ENCODE data around the gene GTF2IRD2. TPM values are rescaled to one million over a fixed set of nuclear protein-coding genes. Genes with fewer than 3 reads are reported as not detected.
"Not testable (repeated sequence)": the region's sequence is repeated elsewhere in the genome, so short reads cannot be mapped to it uniquely, and the experiment has no call there.

Gene GTF2IRD2
- total RNA-seq, 1 experiment from 2014 or later, result 18.3 TPM

DNA sequence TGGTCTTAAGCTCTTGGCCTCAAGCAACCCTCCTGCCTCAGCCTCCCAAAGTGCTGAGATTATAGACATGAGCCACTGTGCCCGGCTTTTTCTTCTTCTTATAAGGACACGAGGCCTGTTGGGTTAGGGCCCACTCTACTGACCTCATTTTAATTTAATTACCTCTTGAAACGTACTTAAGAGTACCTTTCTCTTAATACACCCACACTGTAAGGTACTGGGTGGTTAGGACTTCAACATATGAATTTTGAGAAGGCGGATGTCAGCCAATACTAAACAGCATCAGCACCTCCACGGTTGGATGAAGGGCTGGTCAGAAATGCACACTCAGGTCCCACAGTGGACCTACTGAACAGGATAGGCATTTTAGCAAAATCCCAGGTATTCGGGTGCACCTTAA is 69.7 kb downstream of the GTF2IRD2 start:
- H3K4me3 ChIP-seq; intact Hi-C loops (cut with micrococcal nuclease; ENCODE audit: unreplicated experiment); CTCF ChIA-PET; H3K4me1 ChIP-seq (replicated peaks; ENCODE audit: insufficient read depth); H3K36me3 ChIP-seq (ENCODE audit: low read depth); H4K20me1 ChIP-seq (ENCODE audit: insufficient read depth); H3K9me3 ChIP-seq (ENCODE audit: insufficient read depth, low read depth); H2AFZ ChIP-seq; H3K4me2 ChIP-seq; H3K27me3 ChIP-seq (ENCODE audit: insufficient read depth, low read depth); H3K9me2 ChIP-seq (ENCODE audit: insufficient read depth); H3F3A ChIP-seq (ENCODE audit: insufficient read depth, low read depth); BruUV-seq (replicated peaks); H3K79me2 ChIP-seq (ENCODE audit: low read depth); H3K27ac ChIP-seq; DNase-seq: not testable (repeated sequence)
- POLR2A ChIA-PET (ENCODE audit: unreplicated experiment), result interaction anchor here (0.6 kb wide), 1 partner anchor 220 kb away, joined by 3 read pairs; no protein-coding TSS in a partner anchor

DNA sequence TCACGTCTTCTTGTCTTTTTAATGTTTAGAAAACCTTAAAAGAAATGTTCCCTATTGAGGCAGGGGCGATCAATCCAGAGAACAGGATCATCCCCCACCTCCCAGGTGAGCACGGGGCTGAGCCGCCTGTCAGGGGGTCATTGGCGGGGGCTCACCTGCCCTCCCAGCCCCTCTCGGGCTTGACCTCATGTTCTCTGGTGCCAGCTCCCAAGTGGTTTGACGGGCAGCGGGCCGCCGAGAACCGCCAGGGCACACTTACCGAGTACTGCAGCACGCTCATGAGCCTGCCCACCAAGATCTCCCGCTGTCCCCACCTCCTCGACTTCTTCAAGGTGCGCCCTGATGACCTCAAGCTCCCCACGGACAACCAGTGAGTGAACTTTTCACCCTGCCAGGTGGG is 72.4 kb downstream of the GTF2IRD2 start:
- H3K4me1 ChIP-seq (replicated peaks; ENCODE audit: insufficient read depth); H3F3A ChIP-seq (ENCODE audit: insufficient read depth, low read depth); H3K4me3 ChIP-seq; H2AFZ ChIP-seq; CTCF ChIA-PET; H3K27me3 ChIP-seq (ENCODE audit: insufficient read depth, low read depth); H4K20me1 ChIP-seq (ENCODE audit: insufficient read depth); H3K9me2 ChIP-seq (ENCODE audit: insufficient read depth); BruUV-seq (replicated peaks); H3K27ac ChIP-seq; intact Hi-C loops (cut with micrococcal nuclease; ENCODE audit: unreplicated experiment); H3K9me3 ChIP-seq (ENCODE audit: insufficient read depth, low read depth); POLR2A ChIA-PET (ENCODE audit: unreplicated experiment); H3K4me2 ChIP-seq; DNase-seq; H3K36me3 ChIP-seq (ENCODE audit: low read depth); H3K79me2 ChIP-seq (ENCODE audit: low read depth): not testable (repeated sequence)

- H3K27ac ChIP-seq; H3K4me3 ChIP-seq; H3F3A ChIP-seq (ENCODE audit: insufficient read depth, low read depth); H4K20me1 ChIP-seq (ENCODE audit: insufficient read depth); BruUV-seq (replicated peaks); DNase-seq; H3K9me3 ChIP-seq (ENCODE audit: insufficient read depth, low read depth); H3K27me3 ChIP-seq (ENCODE audit: insufficient read depth, low read depth); H3K4me2 ChIP-seq; H3K79me2 ChIP-seq (ENCODE audit: low read depth); POLR2A ChIA-PET (ENCODE audit: unreplicated experiment); intact Hi-C loops (cut with micrococcal nuclease; ENCODE audit: unreplicated experiment); H3K36me3 ChIP-seq (ENCODE audit: low read depth); H3K4me1 ChIP-seq (replicated peaks; ENCODE audit: insufficient read depth); H3K9me2 ChIP-seq (ENCODE audit: insufficient read depth); H2AFZ ChIP-seq: not testable (repeated sequence)
- CTCF ChIA-PET, result interaction anchor here (0.6 kb wide), 1 partner anchor 97 kb away, joined by 3 read pairs; no protein-coding TSS in a partner anchor
These were observed 76.3 kb downstream of the GTF2IRD2 start for GRCh38 chr7:74775111-74775510.

DNA sequence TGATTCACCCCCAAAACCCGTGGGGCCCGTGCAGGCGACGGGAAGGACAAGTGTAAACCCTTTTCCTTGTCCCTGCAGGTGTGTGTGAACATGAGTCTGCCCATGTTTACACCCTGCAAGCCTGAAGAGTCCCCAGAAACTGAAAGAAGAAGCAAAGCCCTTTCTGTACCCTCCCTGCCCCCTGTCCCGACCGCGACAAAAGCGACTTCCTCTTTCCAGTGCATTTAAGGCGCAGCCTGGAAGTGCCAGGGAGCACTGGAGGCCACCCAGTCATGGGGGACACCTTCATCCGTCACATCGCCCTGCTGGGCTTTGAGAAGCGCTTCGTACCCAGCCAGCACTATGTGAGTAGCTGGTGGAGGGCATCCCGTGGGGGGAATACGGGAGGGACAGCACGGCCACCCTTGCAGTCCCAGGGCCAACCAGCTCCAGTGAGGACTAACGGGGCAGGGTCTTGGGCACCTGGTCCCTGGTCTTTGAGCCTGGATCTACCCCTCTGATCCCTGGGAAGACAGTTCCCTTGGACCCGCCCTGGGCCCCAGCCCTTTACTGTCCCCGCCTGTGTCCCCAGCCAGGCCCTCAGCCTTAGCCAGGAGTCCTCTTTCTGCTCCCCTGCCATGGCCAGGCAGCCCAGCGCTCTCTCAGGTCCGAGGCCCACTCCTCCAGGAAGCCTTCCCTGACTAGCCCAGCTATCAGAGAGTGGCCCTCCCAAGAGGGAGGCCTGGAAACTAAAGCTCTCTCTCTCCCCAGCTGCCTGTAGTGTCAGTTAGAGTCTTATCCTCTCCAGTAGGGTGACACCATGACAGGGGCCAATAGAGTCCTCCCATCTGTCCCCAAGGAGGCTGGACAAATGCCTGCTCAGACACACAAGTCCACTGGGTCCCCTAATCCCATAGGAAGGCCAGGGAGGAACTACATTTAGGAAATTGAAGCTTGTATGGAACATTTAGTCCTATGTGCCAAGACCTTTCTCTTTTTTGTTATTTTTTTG is 77.3 kb downstream of the GTF2IRD2 start, which contains the start of gene NCF1:
TSS of gene NCF1 (plus strand) at position 252 of the 991 bp plus-strand sequence. CDS start at position 273, 21 bp downstream.
- H4K20me1 ChIP-seq (ENCODE audit: insufficient read depth); H3K9me2 ChIP-seq (ENCODE audit: insufficient read depth); intact Hi-C loops (cut with micrococcal nuclease; ENCODE audit: unreplicated experiment); H3K27me3 ChIP-seq (ENCODE audit: insufficient read depth, low read depth); H3K27ac ChIP-seq; H2AFZ ChIP-seq; H3K4me2 ChIP-seq; H3K36me3 ChIP-seq (ENCODE audit: low read depth); H3K79me2 ChIP-seq (ENCODE audit: low read depth); H3K9me3 ChIP-seq (ENCODE audit: insufficient read depth, low read depth); H3K4me1 ChIP-seq (replicated peaks; ENCODE audit: insufficient read depth); BruUV-seq (replicated peaks); POLR2A ChIA-PET (ENCODE audit: unreplicated experiment); CTCF ChIA-PET; DNase-seq; H3K4me3 ChIP-seq; H3F3A ChIP-seq (ENCODE audit: insufficient read depth, low read depth): not testable (repeated sequence)

DNA sequence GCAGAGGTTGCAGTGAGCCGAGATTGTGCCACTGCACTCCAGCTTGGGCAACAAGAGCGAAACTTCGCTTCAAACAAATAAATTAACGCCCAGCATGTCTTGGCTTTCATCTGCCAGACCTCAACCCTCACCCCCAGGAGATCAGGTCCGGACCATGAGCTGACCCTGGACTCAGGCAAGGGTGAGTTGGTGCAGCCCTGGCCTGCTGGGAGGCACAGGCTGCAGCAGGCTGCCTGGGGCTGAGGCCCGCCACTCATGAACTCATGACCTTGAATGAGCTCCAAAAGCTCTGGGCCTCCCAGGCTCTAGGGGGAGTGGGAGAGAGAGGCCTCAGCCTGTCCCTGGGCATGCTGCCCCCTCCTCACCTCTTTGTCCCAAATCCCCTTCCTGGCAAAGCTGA is 79.3 kb downstream of the GTF2IRD2 start:
- H4K20me1 ChIP-seq (ENCODE audit: insufficient read depth); H3K27ac ChIP-seq; DNase-seq; POLR2A ChIA-PET (ENCODE audit: unreplicated experiment); H3K36me3 ChIP-seq (ENCODE audit: low read depth); H2AFZ ChIP-seq; H3K9me3 ChIP-seq (ENCODE audit: insufficient read depth, low read depth); H3K9me2 ChIP-seq (ENCODE audit: insufficient read depth); H3K4me1 ChIP-seq (replicated peaks; ENCODE audit: insufficient read depth); H3K4me3 ChIP-seq; CTCF ChIA-PET; intact Hi-C loops (cut with micrococcal nuclease; ENCODE audit: unreplicated experiment); BruUV-seq (replicated peaks); H3K4me2 ChIP-seq; H3K79me2 ChIP-seq (ENCODE audit: low read depth); H3K27me3 ChIP-seq (ENCODE audit: insufficient read depth, low read depth); H3F3A ChIP-seq (ENCODE audit: insufficient read depth, low read depth): not testable (repeated sequence)

DNA sequence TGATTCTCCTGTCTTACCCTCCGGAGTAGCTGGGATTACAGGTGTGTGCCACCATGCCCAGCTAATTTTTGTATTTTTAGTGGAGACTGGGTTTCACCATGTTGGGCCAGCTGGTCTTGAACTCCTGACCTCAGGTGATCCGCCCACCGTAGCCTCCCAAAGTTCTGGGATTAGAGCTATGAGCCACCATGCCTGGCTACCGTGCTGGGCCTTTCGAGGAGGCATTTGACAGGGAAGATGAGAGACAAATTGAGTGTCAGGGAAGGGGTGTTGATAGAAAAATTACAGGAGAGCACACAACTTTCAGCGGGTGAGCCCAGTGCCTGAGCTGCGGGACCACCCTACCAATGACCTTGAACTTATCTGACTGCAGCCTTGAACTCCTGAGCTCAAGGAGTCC is 81.3 kb downstream of the GTF2IRD2 start:
- intact Hi-C loops (cut with micrococcal nuclease; ENCODE audit: unreplicated experiment); H2AFZ ChIP-seq; H3K27ac ChIP-seq; H3K79me2 ChIP-seq (ENCODE audit: low read depth); BruUV-seq (replicated peaks); H3F3A ChIP-seq (ENCODE audit: insufficient read depth, low read depth); H4K20me1 ChIP-seq (ENCODE audit: insufficient read depth); H3K27me3 ChIP-seq (ENCODE audit: insufficient read depth, low read depth); POLR2A ChIA-PET (ENCODE audit: unreplicated experiment); H3K4me3 ChIP-seq; H3K4me1 ChIP-seq (replicated peaks; ENCODE audit: insufficient read depth); DNase-seq; H3K9me3 ChIP-seq (ENCODE audit: insufficient read depth, low read depth); H3K36me3 ChIP-seq (ENCODE audit: low read depth); H3K9me2 ChIP-seq (ENCODE audit: insufficient read depth); CTCF ChIA-PET; H3K4me2 ChIP-seq: not testable (repeated sequence)

DNA sequence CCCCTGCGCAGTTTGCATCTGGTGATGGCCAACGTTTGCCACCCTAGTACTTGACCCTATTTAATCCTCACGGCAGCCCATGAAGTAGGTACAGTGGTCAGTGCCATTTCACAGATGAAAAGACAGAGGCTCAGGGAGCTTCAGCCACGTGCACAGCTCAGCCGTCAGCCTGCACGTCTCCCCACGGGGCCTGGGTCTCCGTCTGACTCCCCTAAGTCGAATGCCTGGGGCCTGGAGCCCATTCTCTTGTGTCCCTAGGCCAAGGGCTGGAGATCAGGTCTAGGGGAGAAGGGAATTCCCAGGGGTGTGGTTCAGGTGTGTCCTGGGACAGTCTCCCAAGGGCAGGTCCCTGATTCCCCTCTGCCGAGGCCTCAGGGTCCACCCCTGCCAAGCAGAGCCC is 84.4 kb downstream of the GTF2IRD2 start:
- H3K79me2 ChIP-seq (ENCODE audit: low read depth); POLR2A ChIA-PET (ENCODE audit: unreplicated experiment); H3K4me3 ChIP-seq; H2AFZ ChIP-seq; H3K36me3 ChIP-seq (ENCODE audit: low read depth); H3F3A ChIP-seq (ENCODE audit: insufficient read depth, low read depth); H4K20me1 ChIP-seq (ENCODE audit: insufficient read depth); intact Hi-C loops (cut with micrococcal nuclease; ENCODE audit: unreplicated experiment); H3K9me2 ChIP-seq (ENCODE audit: insufficient read depth); H3K4me1 ChIP-seq (replicated peaks; ENCODE audit: insufficient read depth); CTCF ChIA-PET; H3K9me3 ChIP-seq (ENCODE audit: insufficient read depth, low read depth); H3K27me3 ChIP-seq (ENCODE audit: insufficient read depth, low read depth); H3K4me2 ChIP-seq; H3K27ac ChIP-seq; DNase-seq; BruUV-seq (replicated peaks): not testable (repeated sequence)

All from PC-9 (cell line).